ENCODE results near the gene VAX1. TPM values are rescaled to one million over a fixed set of nuclear protein-coding genes. Genes with fewer than 3 reads are reported as not detected.
"Not testable (repeated sequence)": the region's sequence is repeated elsewhere in the genome, so short reads cannot be mapped to it uniquely, and the experiment has no call there.

VAX1 gene
- total RNA-seq, 3 donors from 2014 or later: not detected

DNA sequence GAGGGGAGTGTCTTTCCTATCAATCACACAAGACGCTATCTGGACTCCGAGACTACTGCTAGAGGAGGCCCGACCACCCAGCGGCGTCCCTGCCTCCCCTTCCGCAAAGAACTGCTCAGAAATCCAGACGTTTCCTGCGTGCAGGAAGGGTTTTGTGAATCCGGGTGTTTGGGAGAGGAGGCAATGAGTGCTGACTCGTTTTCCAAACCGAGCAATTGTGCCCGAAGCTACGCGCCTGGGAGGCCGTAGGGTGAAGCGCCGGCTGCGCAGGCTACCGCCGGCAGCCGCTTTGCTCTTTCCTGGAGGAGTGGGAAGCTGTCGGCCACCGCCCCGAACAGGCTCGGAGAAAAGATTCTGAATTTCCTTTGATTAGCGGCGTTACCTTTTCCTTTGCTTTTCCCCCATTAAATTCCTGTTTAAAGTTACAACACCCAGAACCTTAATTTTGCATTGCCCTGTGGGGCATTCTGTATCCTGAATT, 5.3 kb downstream of the VAX1 start:
- Histone ChIP-seq H3K36me3 (ENCODE audit: low read depth) (no peaks in the 10 kb centered on the region), H3K4me1 (ENCODE audit: low read depth) (peaks cover 37% of the 10 kb centered on the region), H3K9me3 (no peaks in the 10 kb centered on the region), H3K4me3 (no peak overlapping the region)
- TF ChIP-seq, protein P1, sequence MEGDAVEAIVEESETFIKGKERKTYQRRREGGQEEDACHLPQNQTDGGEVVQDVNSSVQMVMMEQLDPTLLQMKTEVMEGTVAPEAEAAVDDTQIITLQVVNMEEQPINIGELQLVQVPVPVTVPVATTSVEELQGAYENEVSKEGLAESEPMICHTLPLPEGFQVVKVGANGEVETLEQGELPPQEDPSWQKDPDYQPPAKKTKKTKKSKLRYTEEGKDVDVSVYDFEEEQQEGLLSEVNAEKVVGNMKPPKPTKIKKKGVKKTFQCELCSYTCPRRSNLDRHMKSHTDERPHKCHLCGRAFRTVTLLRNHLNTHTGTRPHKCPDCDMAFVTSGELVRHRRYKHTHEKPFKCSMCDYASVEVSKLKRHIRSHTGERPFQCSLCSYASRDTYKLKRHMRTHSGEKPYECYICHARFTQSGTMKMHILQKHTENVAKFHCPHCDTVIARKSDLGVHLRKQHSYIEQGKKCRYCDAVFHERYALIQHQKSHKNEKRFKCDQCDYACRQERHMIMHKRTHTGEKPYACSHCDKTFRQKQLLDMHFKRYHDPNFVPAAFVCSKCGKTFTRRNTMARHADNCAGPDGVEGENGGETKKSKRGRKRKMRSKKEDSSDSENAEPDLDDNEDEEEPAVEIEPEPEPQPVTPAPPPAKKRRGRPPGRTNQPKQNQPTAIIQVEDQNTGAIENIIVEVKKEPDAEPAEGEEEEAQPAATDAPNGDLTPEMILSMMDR (IDR thresholded peaks at IDR 0.05): no peak
- no peak for DNase-seq
- intact Hi-C loops (cut with DNase I, micrococcal nuclease): no loop called here
- no peak for ATAC-seq

DNA sequence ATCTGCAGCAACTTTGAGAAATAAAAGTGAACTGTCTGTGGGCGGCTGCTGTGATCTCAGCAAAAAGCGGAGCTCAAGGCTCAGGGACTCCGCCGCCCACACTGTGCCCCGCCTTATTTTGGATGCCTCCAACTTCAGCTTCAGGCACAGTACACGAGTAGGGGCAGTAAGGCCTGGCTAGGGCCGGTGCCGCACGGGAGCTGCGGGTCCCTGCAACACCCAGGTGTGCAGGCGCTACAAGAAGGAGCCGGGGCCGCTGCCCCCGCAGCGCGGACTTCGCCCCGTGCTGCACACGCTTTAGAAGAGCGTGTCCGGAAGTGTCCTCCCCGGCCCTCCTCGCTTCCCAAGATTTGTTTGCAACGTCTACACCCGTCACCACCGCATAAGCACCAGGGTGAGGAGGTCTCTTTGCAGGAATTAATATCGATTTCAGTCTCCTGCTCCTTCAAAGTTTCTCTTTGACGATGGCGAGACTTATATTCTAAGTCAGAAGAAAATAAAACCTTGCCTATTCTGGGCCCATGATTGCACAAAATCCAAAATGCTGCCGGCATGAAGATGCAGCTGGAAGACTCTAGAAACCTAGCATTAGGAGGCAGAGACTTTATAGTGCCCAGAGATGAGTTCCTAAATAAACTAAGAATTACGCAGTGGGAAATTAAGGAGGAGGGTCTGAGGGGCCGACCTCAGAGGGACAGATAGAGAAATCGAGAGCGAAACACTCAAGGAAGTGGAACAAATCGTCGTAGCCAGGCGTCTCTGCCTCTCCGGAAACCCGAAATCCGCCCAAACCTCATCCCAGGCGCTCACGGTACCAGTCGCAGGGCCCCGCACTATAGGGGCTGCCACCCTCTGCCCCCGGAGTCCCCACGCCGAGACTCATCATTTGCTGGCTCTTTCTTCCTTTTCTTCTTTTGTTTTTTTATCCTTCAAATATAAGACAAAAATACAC, 6.4 kb downstream of the VAX1 start:
- peaks cover 27% of the 10 kb centered on the region for H3K4me1 ChIP-seq (ENCODE audit: low read depth)
- TF ChIP-seq, protein P1 (IDR thresholded peaks at IDR 0.05): no peak
- no peaks in the 10 kb centered on the region for H3K36me3 ChIP-seq (ENCODE audit: low read depth)
- no peak for DNase-seq
- peak; percentile 61 for ATAC-seq
- H3K4me3 ChIP-seq: no peak overlapping the region
- intact Hi-C loops (cut with DNase I, micrococcal nuclease): no loop called here
- H3K9me3 ChIP-seq: no peaks in the 10 kb centered on the region

DNA sequence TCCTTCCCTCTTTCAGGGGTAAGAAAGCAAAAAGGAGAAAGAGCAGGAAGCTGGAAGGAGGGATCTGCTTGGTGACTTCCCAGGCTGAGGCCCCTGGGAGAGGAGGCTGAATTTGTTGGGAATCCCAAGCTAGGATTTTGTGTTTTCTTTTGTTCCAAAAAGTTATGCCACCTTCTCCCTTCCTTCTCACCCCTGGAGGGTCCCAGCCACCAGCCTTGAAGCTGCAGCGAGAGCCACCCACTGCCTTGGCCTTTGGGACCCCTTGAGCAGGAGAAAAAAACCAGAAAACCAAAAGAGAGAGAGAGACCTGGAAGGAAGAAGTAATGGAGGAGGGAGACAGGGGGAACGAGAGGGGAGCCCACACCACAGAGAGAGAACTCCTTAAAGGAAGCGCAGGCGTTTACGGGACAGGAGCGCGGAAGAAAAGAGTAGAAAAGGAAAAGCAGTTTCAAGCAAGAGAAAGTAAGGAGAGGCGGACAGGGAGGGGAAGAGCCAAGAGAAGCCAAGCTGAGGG, 7.2 kb downstream of the VAX1 start:
- ATAC-seq: no peak

DNA sequence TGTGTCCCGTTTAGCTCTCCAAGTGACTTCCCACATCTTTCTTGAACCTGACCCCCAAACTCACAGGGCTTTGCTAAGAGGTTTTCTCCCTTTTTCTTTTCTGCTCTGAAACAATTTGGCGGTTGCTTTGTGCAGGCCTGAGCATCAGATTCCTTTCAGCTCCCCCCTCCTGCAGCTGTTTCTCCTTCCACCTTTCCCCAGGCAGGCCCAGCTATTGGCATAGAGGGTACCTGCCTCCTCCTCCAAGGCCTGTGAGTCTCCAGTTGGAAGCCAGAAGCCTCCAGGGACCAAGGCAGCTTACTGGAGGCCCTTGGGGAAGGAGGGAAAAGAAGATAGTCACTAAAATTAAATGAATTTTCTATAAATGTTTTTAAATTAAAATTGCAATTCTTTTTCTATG, 7.7 kb downstream of the VAX1 start:
- no peaks in the 10 kb centered on the region for H3K36me3 ChIP-seq (ENCODE audit: low read depth)
- intact Hi-C loops (cut with DNase I, micrococcal nuclease): no loop called here
- ATAC-seq (no peak), DNase-seq (no peak)
- H3K9me3 ChIP-seq: no peaks in the 10 kb centered on the region
- peaks cover 26% of the 10 kb centered on the region for H3K4me1 ChIP-seq (ENCODE audit: low read depth)
- H3K4me3 ChIP-seq: no peak overlapping the region
- TF ChIP-seq, protein P1 (IDR thresholded peaks at IDR 0.05): no peak

More for the DNA sequence above, 7.2 kb downstream of the VAX1 start:
- Histone ChIP-seq H3K36me3 (ENCODE audit: low read depth) (no peaks in the 10 kb centered on the region), H3K9me3 (no peaks in the 10 kb centered on the region), H3K4me3 (no peak overlapping the region), H3K4me1 (ENCODE audit: low read depth) (peaks cover 26% of the 10 kb centered on the region)
- intact Hi-C loops (cut with DNase I, micrococcal nuclease): no loop called here
- DNase-seq: no peak
- TF ChIP-seq, protein P1 (IDR thresholded peaks at IDR 0.05): no peak

DNA sequence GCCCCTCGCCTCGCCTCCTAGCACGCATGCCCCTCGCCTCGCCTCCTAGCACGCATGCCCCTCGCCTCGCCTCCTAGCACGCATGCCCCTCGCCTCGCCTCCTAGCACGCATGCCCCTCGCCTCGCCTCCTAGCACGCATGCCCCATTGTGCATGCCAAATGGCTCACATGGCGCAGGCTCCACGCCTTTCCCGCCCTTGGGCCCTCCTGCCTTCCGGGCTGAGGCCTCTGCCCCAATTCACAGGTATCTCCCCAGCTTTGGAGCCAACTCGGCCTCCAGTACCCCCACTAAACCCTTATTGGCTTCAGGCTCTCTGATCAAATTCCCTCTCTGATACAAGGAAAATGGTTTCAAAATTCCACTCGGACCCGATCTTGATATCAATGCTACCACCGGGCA, 11.4 kb downstream of the VAX1 start:
- H3K36me3 ChIP-seq (ENCODE audit: low read depth); H3K4me3 ChIP-seq; DNase-seq; ATAC-seq; H3K9me3 ChIP-seq; H3K4me1 ChIP-seq (ENCODE audit: low read depth); intact Hi-C loops (cut with DNase I, micrococcal nuclease): not testable (repeated sequence)

DNA sequence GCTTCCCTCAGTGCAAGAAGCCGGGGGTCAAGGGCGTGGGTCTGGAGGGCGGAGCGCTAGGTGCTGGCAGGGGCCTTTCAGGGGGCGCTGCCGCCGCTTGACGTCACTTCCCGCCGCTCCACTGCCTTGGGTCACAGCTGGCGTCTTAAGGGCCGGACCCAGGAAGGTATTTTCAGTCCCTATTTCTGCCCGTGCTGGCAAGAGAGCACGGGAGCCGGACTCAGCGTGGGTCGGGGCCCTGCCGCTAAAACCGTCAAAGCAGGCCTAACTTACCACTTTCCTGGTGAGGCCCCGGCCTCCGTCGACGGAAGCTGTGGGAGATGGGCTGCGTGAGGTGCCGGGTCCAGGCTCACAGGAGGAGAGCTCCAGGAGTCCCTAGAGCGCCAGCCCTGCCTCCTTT, 12.0 kb downstream of the VAX1 start:
- no peaks in the 10 kb centered on the region for H3K9me3 ChIP-seq
- H3K36me3 ChIP-seq (ENCODE audit: low read depth): no peaks in the 10 kb centered on the region
- H3K4me1 ChIP-seq (ENCODE audit: low read depth): no peaks in the 10 kb centered on the region
- no peak for DNase-seq
- intact Hi-C loops (cut with DNase I, micrococcal nuclease): no loop called here
- TF ChIP-seq, protein P1 (IDR thresholded peaks at IDR 0.05): no peak
- no peak for ATAC-seq
- H3K4me3 ChIP-seq: no peak overlapping the region
